ENCODE data around the gene P4HB.

P4HB gene

GRCh38 chr17:81794074-81794476 lies 66.3 kb downstream of the P4HB start:
- Histone ChIP-seq H3K27me3 (ENCODE audit: control insufficient read depth, insufficient read depth, low read length) (no peaks in the 10 kb centered on the region), H3K9ac (ENCODE audit: low read length) (no peak overlapping the region), H3K36me3 (ENCODE audit: control insufficient read depth, low read depth, low read length) (no peaks in the 10 kb centered on the region), H3K4me3 (ENCODE audit: low read length) (no peak overlapping the region), H3K9me3 (ENCODE audit: control insufficient read depth, low read depth, low read length) (no peaks in the 10 kb centered on the region), H3K27ac (ENCODE audit: low read length) (no peak overlapping the region), H3K4me1 (ENCODE audit: control insufficient read depth, low read depth, low read length) (no peaks in the 10 kb centered on the region)

Measured in iPS-18a (cell line).